GM18870 (cell line): ENCODE measurements around the gene EPHB2.
"Not testable (repeated sequence)": the region's sequence is repeated elsewhere in the genome, so short reads cannot be mapped to it uniquely, and the experiment has no call there.

Source experiments
- ATAC-seq: cut with Tn5 transposase; IDR thresholded peaks from one replicate; pipeline ENCODE4 v1.9.1; 2021; ENCODE audit warnings: moderate library complexity; ENCODE audit not compliant: unreplicated experiment

The EPHB2 gene

GRCh38 chr1:22831729-22832413 is 121.2 kb downstream of the EPHB2 start:
- no peak for ATAC-seq

GRCh38 chr1:22832414-22832786 is 121.8 kb downstream of the EPHB2 start:
- ATAC-seq: no peak

GRCh38 chr1:22833699-22834098 is 123.1 kb downstream of the EPHB2 start:
- ATAC-seq: no peak

GRCh38 chr1:22834420-22834819 is 123.8 kb downstream of the EPHB2 start:
- ATAC-seq: not testable (repeated sequence)

- no peak for ATAC-seq
Measured at GRCh38 chr1:22835636-22836319, 125.1 kb downstream of the EPHB2 start.

- no peak for ATAC-seq
Measured at GRCh38 chr1:22836850-22837249, 126.2 kb downstream of the EPHB2 start.

GRCh38 chr1:22837332-22837731 is 126.7 kb downstream of the EPHB2 start:
- ATAC-seq: no peak

- no peak for ATAC-seq
Measured at GRCh38 chr1:22838965-22839364, 128.3 kb downstream of the EPHB2 start.

- ATAC-seq: no peak
Measured at GRCh38 chr1:22839806-22840205, 129.2 kb downstream of the EPHB2 start.

GRCh38 chr1:22841142-22841541 is 130.5 kb downstream of the EPHB2 start:
- ATAC-seq: no peak

- no peak for ATAC-seq
Measured at GRCh38 chr1:22841860-22842281, 131.2 kb downstream of the EPHB2 start.

- ATAC-seq: not testable (repeated sequence)
Measured at GRCh38 chr1:22843441-22844183, 133.0 kb downstream of the EPHB2 start.

GRCh38 chr1:22844621-22845020 is 134.0 kb downstream of the EPHB2 start:
- ATAC-seq: no peak

- ATAC-seq: no peak
Measured at GRCh38 chr1:22845398-22845935, 134.8 kb downstream of the EPHB2 start.

GRCh38 chr1:22846458-22846857 is 135.8 kb downstream of the EPHB2 start:
- no peak for ATAC-seq

- ATAC-seq: no peak
Measured at GRCh38 chr1:22847249-22847648, 136.6 kb downstream of the EPHB2 start.

- no peak for ATAC-seq
Measured at GRCh38 chr1:22847709-22848108, 137.1 kb downstream of the EPHB2 start.

GRCh38 chr1:22848405-22848804 is 137.8 kb downstream of the EPHB2 start:
- ATAC-seq: no peak

- no peak for ATAC-seq
Measured at GRCh38 chr1:22849770-22850169, 139.1 kb downstream of the EPHB2 start.

GRCh38 chr1:22850281-22850680 is 139.6 kb downstream of the EPHB2 start:
- no peak for ATAC-seq

- ATAC-seq: no peak
Measured at GRCh38 chr1:22850681-22851080, 140.0 kb downstream of the EPHB2 start.

- ATAC-seq: no peak
Measured at GRCh38 chr1:22851517-22851916, 140.9 kb downstream of the EPHB2 start.
